CD4-positive, alpha-beta T cell treated with Interferon alpha-2 for 1 hour (primary cell): ENCODE data around the gene FAM83B.
"Not testable (repeated sequence)": the region's sequence is repeated elsewhere in the genome, so short reads cannot be mapped to it uniquely, and the experiment has no call there.

ENCODE experiments used
- DNase-seq, 2 donors: peaks; one replicate each; pipeline ENCODE4 v3.0.0-alpha.2; 2020 to 2022

FAM83B gene, protein sequence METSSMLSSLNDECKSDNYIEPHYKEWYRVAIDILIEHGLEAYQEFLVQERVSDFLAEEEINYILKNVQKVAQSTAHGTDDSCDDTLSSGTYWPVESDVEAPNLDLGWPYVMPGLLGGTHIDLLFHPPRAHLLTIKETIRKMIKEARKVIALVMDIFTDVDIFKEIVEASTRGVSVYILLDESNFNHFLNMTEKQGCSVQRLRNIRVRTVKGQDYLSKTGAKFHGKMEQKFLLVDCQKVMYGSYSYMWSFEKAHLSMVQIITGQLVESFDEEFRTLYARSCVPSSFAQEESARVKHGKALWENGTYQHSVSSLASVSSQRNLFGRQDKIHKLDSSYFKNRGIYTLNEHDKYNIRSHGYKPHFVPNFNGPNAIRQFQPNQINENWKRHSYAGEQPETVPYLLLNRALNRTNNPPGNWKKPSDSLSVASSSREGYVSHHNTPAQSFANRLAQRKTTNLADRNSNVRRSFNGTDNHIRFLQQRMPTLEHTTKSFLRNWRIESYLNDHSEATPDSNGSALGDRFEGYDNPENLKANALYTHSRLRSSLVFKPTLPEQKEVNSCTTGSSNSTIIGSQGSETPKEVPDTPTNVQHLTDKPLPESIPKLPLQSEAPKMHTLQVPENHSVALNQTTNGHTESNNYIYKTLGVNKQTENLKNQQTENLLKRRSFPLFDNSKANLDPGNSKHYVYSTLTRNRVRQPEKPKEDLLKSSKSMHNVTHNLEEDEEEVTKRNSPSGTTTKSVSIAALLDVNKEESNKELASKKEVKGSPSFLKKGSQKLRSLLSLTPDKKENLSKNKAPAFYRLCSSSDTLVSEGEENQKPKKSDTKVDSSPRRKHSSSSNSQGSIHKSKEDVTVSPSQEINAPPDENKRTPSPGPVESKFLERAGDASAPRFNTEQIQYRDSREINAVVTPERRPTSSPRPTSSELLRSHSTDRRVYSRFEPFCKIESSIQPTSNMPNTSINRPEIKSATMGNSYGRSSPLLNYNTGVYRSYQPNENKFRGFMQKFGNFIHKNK

DNA sequence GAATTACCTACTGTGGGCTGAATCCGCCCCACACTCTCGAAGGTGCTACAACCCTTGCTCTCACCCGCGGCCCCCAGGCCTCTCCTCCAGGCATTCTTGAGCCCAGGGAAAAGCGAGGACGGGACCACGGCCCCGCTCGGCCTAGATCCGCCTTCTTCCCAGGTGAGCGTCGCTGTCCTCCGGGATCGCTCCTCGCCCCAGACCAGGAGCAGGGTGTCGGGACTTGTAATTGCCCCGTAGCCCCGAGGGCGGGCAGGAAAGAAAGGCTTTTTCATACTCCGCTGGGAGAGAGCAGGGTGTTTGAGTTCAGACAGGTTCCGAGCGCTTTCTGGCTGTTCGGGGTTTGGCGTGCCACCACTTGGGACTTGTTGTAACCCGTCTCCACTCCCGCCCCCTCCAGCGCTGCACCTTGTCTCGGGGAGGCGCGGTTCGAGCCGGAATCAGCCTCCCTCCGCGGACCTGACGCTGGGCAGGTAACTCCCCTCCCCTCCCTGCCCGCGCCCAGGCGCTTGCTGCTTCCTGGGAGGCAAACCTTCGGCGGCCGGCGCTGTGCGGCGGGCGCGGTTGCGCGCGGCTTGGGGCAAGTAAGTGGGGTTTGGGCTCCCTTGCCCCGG is at the start of gene FAM83B:
Gene FAM83B, plus strand, starts transcription at position 529 of the 614 bp plus-strand sequence. CDS start 23,476 bp downstream, outside the sequence.
- DNase-seq: no peak

DNA sequence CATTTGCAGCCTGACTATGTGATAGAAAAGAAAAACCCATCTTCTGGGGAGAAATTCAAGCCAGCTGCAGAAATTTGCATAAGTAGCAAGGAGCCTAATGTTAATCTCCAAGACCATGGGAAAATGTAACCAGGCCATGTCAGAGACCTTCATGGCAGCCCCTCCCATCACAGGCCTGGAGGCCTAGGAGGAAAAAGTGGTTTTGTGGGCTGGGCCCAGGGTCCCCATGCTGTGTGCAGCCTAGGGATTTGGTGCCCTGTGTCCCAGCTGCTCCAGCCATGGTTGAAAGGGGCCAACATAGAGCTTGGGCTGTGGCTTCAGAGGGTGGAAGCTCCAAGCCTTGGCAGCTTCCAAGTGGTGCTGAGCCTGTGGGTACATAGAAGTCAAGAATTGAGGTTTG is 49.7 kb upstream of the FAM83B start:
- DNase-seq: not testable (repeated sequence)

DNA sequence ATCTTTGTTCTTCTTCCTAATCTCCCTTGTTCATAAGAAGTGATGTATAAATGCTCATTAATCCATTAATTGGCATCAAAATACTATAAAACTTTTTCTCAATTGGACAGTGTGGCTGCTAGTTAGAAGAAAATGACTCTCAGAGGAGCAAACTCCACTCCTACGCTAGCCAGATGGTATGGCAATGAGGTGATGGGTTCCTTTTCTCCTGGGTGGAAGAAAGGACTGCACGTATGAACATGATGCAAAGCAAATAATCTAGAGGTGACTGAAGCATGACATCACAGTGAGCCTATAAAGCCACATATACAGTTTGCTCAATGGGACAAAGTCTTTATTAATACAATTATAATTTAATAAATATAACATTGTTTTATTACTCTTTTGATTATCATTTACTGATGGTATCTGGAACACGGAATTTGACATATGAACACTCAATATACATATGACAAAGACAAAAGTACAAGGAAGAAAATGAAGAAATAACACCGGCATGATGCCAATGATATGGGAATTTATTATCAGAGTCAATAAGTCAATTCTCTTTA is 46.4 kb upstream of the FAM83B start:
- DNase-seq: no peak

DNA sequence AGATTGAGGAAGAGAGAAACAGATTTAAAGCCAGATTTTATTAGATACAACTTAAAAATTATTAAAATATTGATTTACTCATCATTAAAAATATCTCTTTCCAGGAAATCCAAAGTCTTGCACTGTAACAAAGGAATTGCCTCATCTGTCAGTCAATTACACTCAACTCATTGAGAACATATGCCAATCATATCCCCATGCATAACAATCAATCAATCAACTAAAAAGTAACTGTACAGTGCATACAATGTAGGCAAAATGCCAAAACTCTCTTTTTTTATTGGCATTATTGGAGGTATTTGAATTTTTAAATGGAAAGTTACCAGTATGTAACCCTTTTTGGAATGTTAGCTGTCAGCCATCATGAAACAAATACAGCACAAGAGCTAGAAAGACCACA is 45.3 kb upstream of the FAM83B start:
- no peak for DNase-seq

DNA sequence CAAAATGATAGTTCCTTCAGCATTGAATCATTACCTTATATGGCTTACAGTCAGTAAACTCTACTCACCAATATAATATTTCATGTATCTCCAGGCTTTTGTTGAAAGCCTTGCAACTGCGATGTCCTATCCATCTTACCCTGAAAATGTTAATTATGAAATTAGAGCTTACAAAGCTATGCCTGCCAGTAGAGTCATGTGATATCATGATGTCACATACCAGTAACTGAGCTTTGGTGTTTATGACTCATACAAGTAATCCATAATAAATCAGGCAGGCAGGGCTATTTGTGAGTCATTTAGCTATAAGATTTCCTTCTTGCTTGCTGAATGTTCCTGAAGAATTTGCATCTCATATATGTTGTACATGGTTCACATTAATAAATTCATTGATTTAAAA is 44.9 kb upstream of the FAM83B start:
- DNase-seq: no peak

DNA sequence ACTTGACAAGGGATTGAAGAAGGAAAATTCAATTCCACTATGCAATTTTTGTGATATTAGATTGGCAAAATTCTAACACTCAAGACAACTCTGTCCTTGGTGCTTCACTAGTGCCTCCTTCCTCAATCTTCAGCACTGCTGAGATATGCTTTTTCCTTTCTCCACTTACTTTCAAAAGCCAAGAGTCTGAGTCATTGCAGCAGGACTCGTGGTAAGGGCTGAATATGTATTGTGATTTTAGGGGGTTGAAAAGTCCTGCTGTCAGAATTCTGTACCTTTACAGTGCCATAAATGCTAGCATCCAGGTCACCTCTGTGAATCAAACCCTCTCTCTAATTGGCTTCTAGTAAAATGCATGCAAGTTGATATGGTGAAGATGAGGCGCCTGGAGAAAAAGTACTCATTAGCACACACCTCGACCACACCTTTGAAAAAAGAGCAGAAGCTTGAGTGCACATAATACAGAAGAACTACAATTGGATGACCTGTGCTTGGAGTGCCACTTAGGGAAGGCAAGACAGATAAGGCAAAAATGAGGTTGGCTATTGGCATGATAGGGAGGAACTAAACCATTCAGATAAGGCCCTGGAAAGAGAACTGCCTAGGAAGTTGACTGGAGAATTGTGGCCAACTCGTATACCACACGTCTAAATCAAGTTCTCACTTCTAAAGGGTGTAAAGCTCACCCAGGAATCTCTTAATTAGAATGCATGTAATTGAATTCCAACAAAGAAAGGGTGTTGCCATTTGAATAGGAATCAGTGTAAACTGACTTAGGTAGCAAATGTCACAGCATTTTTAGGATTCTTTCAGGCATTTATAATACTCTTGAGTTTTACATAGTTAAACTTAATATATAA is 43.6 kb upstream of the FAM83B start:
- DNase-seq: no peak

DNA sequence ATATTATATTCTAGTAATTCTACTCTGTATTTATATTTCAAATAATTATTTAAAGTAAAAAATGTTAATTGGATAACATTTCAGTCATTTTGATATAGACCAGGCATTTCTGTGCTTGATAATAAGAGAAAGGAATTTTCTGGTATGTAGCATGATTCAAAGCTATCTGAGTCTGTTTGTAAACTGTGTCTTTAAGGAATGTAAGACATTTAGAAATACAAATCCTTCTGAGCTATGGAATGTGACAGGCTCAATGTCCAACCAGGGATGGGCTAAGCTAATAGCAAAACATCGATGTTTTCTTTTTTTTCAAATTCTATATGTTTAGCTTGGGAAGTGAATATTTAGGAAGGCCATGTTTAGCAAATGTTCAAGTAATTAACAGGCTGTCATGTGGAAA is 41.5 kb upstream of the FAM83B start:
- DNase-seq: no peak

DNA sequence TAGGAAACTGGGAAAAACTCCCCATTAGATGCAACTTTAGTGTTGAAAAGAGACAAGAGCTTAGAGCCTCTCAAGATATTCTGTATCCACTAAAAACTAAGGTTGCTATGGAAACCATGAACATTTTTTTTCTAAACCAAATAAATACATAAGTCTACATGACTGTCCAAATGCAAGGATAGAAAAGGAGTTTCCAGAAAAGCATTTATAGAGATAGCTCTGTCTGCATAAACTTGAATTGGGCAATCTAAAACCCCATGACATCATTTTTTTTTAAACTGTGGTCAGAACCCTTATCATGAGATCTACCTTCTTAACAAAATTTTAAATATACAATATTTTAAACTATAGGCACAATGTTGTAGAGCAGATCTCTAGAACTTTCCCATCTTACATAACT is 36.4 kb upstream of the FAM83B start:
- no peak for DNase-seq

DNA sequence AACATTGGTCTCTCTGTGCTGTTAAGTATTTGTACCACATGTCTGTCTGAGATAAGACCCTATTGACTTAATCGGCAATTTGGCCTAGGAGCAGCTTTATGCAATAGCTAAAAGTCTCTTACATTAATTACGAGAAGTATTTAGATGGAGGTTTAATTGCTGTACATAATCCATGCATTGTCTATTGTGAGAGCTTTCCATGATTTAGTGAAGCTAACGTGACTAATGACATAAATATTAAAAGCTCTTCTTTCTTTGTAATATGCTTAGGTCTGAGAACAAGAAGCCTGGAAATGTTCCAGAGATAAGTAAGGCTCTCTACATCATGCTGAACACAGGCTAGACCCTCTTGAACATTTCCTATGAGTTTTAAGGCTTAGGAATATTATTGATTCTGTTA is 32.7 kb upstream of the FAM83B start:
- no peak for DNase-seq

DNA sequence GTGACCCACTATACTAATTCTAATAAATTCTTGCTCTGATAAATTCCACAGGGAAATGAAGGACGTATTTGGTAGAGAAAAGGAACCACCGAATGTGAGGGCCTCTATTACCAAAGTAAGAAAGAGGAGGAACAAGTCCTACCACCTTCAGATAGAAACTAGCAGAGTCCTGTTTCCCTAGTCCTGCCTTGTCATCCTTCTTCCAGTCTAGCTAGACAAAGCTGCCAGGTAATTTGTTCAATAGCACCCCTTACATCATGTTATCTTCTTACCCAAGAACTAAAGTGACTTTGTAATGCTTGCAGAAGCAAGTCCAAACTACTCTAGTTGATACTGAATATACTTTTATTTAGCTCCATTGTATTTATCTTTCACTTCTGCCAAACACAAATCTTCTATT is 29.3 kb upstream of the FAM83B start:
- DNase-seq: no peak

DNA sequence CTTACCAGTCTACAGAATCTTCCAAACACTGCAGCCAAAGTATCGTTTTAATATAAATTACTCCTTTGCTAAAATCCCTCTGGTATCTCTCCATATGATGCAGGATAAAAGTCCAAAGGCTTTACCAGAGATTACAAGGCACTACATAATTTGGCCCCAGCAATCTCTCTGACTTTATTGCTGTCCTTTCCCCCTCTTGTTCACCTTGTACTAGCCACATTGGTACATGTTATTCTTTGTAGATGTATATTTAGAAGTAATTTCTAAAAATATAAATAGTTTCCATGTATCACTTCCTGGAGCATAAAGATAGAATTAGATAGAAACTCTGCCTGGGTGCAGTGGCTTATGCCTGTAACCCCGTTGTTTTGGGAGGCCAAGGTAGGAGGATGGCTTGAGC is 28.7 kb upstream of the FAM83B start:
- no peak for DNase-seq

DNA sequence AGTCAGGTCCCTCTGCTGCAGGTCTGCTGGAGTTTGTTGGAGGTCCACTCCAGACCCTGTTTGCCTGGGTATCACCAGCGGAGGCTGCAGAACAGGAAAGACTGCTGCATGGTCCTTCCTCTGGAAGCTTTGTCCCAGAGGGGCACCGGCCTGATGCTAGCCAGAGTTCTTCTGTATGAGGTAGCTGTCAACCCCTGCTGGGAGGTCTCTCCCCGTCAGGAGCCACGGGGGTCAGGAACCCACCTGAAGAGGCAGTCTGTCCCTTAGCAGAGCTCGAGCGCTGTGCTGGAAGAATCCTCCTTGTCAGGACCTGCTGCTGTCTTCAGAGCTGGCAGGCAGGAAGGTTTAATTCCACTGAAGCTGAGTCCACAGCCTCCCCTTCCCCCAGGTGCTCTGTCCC is 22.3 kb upstream of the FAM83B start:
- DNase-seq: not testable (repeated sequence)

DNA sequence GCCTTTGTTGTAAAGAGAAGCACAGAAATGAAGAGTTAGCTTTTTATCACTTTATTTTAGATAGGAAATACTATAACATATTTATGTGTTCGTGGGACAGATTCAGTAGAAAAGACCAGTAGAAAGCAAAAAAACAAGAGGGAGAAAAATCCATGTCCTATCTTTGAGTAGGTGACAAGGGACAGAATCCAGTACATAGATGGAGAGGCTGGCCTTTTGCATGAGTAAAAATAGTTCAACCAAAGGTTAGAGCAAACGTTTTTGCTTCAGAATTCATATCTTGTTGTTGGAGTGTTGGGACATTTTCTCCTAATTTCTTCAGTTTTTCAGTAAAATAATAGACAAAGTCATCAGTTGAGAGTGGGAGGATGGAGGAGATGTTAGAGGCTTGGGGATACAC is 19.6 kb upstream of the FAM83B start:
- no peak for DNase-seq

DNA sequence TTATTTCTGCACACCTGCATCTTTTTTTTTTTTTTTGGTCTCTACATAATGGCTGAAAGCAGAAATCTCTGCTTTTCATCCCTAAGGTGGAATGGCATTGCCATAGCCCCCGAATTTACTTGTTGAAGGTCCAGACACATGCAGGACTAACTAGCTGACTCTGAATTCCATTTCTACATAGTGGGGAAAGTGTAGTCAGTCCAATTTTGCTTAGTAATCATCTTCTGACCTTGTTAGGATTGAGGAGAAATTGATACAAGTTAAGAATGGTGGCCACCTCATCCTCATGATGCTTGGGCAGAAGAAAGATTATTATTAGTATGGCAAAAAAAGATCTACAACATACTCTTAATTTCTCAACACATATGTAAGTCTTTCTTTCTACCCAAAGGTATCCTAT is 16.4 kb upstream of the FAM83B start:
- no peak for DNase-seq

DNA sequence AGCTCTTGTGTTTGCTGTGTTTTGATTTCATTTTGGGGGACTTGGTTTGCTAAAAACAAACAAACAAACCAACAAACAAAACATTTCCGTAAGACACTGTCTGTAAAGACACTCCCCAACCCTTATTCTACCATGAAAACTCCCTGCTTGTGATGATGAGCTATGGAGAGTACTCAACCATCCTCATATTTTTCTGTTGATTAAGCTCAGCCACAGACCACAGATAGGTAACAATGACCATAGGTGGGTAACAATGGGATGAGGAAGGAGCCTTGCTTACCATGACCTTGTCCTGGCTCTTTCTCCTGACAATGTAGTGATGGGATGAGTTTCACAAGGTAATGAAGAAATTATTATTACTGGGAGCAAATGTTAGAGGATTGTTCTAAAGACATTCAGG is 11.4 kb upstream of the FAM83B start:
- DNase-seq: no peak

DNA sequence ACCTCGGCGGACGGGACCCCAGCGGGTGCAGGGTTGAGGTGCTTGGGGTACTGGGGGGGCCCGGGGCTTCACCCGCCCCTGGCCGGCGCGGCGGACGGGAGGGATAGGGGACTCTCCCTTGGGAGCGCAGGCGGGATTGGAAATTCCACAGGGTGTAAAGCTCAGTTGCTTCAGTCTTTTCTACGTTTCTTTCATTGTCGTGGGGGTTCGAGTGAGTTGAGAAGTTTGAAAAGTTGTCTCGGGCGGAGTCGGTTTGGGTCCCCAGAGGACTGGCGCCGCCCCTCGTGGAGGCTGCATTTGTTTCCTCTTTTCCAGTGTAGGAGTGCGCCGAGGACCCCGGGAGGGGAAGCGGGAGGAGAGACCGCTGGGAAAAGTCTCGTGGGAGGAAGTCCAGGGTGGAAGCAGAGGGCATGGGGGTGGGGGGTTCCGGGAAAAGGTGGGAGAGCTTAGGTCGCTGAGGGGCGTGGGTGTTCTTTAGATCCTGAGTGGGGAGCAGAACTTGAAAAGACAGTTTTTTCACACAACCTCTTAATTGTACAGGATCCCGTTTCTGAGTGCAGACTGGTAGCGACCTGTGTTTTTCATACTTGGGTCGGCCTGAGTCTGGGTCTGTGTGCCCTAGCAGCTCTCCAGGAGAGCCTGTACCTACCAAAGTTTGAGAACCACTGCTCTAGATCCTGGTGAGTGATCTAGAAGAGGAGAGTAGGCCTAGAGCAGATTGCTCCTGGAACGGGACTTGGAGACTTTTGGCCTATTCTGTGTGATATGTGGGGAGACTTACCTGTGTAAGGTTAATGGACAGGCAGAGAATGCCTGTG is 495 bp downstream of the FAM83B start:
- DNase-seq: no peak

DNA sequence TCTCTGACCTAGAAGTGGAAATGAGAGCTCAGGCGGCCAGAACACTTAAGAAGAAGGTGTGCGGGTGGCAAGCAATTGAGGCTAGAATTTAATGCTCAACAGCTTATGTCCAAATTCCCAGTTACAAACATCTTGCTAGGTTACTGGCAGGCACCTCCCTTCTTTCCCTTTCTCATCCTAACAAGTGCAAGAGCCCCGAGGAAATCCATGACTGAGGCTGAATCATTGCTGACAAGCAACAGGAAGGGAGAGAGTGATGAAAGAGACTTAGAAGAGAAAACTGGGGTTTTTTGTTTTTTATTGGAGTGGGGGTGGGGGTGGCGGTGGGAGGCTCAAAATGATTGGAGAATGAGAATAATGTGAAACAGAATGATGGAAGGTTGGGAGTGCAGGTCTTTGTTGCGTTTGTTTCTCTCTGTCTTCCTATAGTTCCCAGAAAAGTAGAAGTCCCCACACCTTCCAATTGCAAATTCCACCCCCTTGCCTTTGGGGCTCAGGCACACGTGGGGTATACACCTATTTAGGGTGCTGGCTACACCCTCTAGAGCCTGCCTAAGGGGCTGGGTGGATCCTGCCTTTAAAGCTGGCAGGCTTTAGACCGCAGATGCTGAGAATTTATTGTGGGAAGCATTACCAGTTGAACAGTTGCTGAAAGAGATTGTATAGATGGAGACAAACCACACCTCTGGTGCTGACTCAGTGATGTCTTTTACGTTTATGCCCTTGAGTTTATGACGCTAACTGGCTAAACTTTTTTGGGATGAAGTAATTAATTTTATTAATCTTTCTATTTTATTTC is 1.4 kb downstream of the FAM83B start:
- no peak for DNase-seq

DNA sequence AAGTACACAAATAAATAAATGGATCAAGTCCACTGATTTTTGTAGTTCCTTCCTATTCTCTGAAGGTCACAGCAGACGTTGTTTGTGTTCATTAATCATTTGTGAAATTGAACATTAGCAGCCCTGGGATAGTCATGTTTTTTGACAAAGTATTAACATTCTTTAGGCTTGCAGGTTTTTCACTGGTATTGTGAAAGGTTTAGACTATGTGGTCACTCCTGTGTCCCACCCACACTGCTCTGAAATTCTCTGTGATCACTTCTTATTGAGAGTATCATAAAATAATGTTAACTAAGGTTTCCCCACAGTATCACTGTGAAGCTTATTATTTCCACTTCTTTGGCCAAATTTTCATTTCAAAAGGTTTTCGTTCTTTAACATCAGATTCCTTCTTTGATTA is 3.5 kb downstream of the FAM83B start:
- no peak for DNase-seq

DNA sequence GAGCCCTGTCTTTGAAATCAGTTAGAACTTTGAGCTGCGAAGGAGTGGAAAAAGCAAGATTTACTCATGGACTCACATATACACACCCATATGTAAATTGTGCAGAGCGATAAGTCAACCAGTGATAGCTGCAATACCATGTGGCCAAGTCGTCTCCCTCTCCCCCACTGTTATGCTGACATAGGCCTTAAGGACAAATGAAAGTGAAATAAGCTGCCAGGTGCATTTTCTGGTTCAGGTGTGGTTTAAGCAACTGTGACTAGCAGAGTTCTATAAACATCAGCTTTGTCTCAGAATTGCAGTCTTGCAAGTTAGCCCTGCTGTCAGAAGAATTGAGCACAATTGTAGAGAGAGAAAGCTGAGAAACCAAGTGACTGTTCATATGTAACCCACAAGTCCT is 9.6 kb downstream of the FAM83B start:
- no peak for DNase-seq

DNA sequence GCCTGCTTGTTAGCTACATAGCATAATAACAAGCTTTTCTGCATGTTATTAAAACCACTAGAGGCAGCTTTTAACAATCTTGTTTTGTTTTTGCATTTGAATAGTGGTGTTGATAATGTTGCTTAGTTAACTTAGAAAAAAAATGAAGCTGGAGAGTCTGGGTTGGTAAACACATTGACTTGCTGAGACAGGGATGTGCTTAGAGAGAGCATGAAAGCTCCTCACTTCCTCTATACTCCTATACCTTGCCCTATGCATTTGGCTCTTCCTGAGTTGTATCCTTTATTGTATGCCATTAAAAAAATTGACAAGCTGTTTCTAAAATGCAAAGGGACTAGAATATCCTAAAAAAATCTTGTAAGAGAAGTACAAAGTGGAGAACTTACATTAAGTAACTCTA is 13.6 kb downstream of the FAM83B start:
- DNase-seq: no peak
